ENCODE measurements around the gene FRYL.
A peak's percentile ranks its signal among the peaks of the same experiment; 100 is the strongest.

Gene FRYL

DNA sequence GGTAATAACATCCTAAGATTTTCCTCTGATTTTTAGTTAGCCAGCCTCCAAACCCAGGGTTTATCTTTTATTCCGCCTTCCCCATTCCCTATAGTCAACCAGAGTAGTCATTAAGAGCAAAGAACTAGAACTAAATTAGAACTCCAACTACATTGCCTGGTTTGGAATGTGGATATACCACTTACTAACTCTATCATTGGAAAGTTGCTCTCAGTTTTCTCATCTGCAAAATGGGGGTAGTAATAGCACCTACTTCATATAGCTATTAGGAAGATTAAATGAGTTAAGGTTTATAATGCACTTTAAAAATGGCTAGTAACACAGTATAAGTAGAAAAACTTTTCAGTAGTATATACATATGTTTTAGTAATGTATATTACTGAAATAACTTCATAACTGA, 226.4 kb downstream of the FRYL start:
- peaks cover 90% of the 10 kb centered on the region for H3K36me3 ChIP-seq (ENCODE audit: low read depth)

GRCh38 chr4:48546336-48546735, 233.7 kb downstream of the FRYL start:
- Histone ChIP-seq H3K27me3 (ENCODE audit: insufficient read depth, poor library complexity, severe bottlenecking) (no peaks in the 10 kb centered on the region), H3K27ac (ENCODE audit: poor library complexity, severe bottlenecking) (no peak overlapping the region), H3K36me3 (ENCODE audit: low read depth) (peaks cover 97% of the 10 kb centered on the region), H3K4me1 (ENCODE audit: insufficient read depth, poor library complexity, severe bottlenecking) (no peaks in the 10 kb centered on the region), H3K9me3 (ENCODE audit: severe bottlenecking) (no peaks in the 10 kb centered on the region), H3K4me3 (ENCODE audit: severe bottlenecking) (no peak overlapping the region)
- DNase-seq (ENCODE audit: low spot score) (no peak), ATAC-seq (ENCODE audit: low read depth) (no peak)
- TF ChIP-seq, protein P1, sequence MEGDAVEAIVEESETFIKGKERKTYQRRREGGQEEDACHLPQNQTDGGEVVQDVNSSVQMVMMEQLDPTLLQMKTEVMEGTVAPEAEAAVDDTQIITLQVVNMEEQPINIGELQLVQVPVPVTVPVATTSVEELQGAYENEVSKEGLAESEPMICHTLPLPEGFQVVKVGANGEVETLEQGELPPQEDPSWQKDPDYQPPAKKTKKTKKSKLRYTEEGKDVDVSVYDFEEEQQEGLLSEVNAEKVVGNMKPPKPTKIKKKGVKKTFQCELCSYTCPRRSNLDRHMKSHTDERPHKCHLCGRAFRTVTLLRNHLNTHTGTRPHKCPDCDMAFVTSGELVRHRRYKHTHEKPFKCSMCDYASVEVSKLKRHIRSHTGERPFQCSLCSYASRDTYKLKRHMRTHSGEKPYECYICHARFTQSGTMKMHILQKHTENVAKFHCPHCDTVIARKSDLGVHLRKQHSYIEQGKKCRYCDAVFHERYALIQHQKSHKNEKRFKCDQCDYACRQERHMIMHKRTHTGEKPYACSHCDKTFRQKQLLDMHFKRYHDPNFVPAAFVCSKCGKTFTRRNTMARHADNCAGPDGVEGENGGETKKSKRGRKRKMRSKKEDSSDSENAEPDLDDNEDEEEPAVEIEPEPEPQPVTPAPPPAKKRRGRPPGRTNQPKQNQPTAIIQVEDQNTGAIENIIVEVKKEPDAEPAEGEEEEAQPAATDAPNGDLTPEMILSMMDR (IDR thresholded peaks at IDR 0.05; ENCODE audit: poor library complexity, severe bottlenecking), result peak; percentile 78

More for the DNA sequence above, 226.4 kb downstream of the FRYL start:
- Histone ChIP-seq H3K4me1 (ENCODE audit: insufficient read depth, poor library complexity, severe bottlenecking) (no peaks in the 10 kb centered on the region), H3K27me3 (ENCODE audit: insufficient read depth, poor library complexity, severe bottlenecking) (no peaks in the 10 kb centered on the region), H3K4me3 (ENCODE audit: severe bottlenecking) (no peak overlapping the region), H3K9me3 (ENCODE audit: severe bottlenecking) (peaks cover 2% of the 10 kb centered on the region), H3K27ac (ENCODE audit: poor library complexity, severe bottlenecking) (no peak overlapping the region)
- no peak for DNase-seq (ENCODE audit: low spot score)
- TF ChIP-seq, protein P1 (IDR thresholded peaks at IDR 0.05; ENCODE audit: poor library complexity, severe bottlenecking), result no peak
- ATAC-seq (ENCODE audit: low read depth), result no peak

DNA sequence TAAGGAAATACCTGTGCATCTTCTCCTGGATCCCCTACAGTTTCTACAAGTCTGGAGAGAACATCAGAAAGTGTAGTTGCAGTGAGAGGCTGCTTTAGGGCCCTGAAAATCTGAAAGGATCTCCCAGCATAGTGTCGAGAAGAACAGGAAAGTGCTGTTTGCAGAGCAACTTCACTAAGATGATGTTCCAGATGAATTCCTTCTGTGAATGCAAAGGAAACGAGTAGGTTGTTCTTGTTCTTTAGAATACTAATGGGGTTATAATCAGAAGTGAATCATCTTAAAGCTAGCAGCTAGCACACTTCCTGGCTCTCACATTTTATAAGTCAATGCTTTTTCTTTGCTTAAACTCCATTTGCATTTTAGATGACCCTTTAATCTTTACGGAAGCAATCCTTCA, 236.3 kb downstream of the FRYL start:
- Histone ChIP-seq H3K4me1 (ENCODE audit: insufficient read depth, poor library complexity, severe bottlenecking) (no peaks in the 10 kb centered on the region), H3K4me3 (ENCODE audit: severe bottlenecking) (no peak overlapping the region), H3K9me3 (ENCODE audit: severe bottlenecking) (no peaks in the 10 kb centered on the region), H3K27me3 (ENCODE audit: insufficient read depth, poor library complexity, severe bottlenecking) (no peaks in the 10 kb centered on the region), H3K36me3 (ENCODE audit: low read depth) (peaks cover 93% of the 10 kb centered on the region), H3K27ac (ENCODE audit: poor library complexity, severe bottlenecking) (no peak overlapping the region)
- no peak for ATAC-seq (ENCODE audit: low read depth)
- DNase-seq (ENCODE audit: low spot score), result no peak
- TF ChIP-seq, protein P1 (IDR thresholded peaks at IDR 0.05; ENCODE audit: poor library complexity, severe bottlenecking), result no peak

DNA sequence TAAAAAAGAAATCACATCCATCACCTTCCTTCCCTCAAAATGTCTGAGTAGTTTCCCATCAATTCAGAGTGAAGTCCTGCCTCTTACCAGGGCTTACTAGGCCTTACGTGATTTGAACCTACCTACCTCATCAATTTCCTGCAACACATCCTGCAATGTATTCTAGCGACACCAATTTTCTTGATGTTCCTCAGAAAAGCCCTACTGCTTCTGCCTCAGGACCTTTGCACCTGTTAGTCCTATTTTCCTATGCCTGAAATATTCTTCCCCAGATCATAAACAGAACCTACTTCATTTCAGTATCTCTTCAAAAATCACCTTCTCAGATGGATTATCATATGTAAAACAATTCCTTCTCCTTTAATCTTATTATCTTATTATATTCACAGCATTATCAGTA, 237.2 kb downstream of the FRYL start:
- Histone ChIP-seq H3K27ac (ENCODE audit: poor library complexity, severe bottlenecking) (no peak overlapping the region), H3K36me3 (ENCODE audit: low read depth) (peaks cover 86% of the 10 kb centered on the region), H3K4me3 (ENCODE audit: severe bottlenecking) (no peak overlapping the region), H3K27me3 (ENCODE audit: insufficient read depth, poor library complexity, severe bottlenecking) (no peaks in the 10 kb centered on the region), H3K9me3 (ENCODE audit: severe bottlenecking) (no peaks in the 10 kb centered on the region), H3K4me1 (ENCODE audit: insufficient read depth, poor library complexity, severe bottlenecking) (no peaks in the 10 kb centered on the region)
- TF ChIP-seq, protein P1 (IDR thresholded peaks at IDR 0.05; ENCODE audit: poor library complexity, severe bottlenecking), result no peak
- no peak for ATAC-seq (ENCODE audit: low read depth)
- DNase-seq (ENCODE audit: low spot score), result no peak

GRCh38 chr4:48539597-48539996, 240.5 kb downstream of the FRYL start:
- TF ChIP-seq, protein P1 (IDR thresholded peaks at IDR 0.05; ENCODE audit: poor library complexity, severe bottlenecking), result no peak
- H3K4me3 ChIP-seq (ENCODE audit: severe bottlenecking), result no peak overlapping the region
- H3K27ac ChIP-seq (ENCODE audit: poor library complexity, severe bottlenecking), result no peak overlapping the region
- DNase-seq (ENCODE audit: low spot score), result no peak
- peaks cover 81% of the 10 kb centered on the region for H3K36me3 ChIP-seq (ENCODE audit: low read depth)
- no peaks in the 10 kb centered on the region for H3K27me3 ChIP-seq (ENCODE audit: insufficient read depth, poor library complexity, severe bottlenecking)
- H3K4me1 ChIP-seq (ENCODE audit: insufficient read depth, poor library complexity, severe bottlenecking), result no peaks in the 10 kb centered on the region
- H3K9me3 ChIP-seq (ENCODE audit: severe bottlenecking), result no peaks in the 10 kb centered on the region
- ATAC-seq (ENCODE audit: low read depth), result no peak

All from RWPE2 (cell line).